H1 (cell line): ENCODE measurements around the gene NANP. TPM values are rescaled to one million over a fixed set of nuclear protein-coding genes. Genes with fewer than 3 reads are reported as not detected.
"Not testable (repeated sequence)": the region's sequence is repeated elsewhere in the genome, so short reads cannot be mapped to it uniquely, and the experiment has no call there.

Source experiments
- CTCF ChIA-PET: fragments of 300-600 bp; sonication (Branson Sonifier 250); formaldehyde crosslinking; loops from one replicate; lab custom pipeline; 2021; ENCODE audit not compliant: partially characterized antibody; lab: Charles Lee
- POLR2A ChIA-PET: fragments of 300-600 bp; sonication (Branson Sonifier 250); formaldehyde crosslinking; loops from one replicate; lab custom pipeline; 2021; ENCODE audit warnings: inconsistent platforms; ENCODE audit not compliant: partially characterized antibody; lab: Charles Lee
- DNase-seq, 2 experiments: peaks; one replicate each; pipeline versions ENCODE4 v3.0.0 to v3.0.0-alpha.2; 2010 to 2022; ENCODE audit warnings: low spot score in 2 of 2, low read depth in 1 of 2, mixed read lengths in 1 of 2
- FAIRE-seq: peaks from 2 replicates; lab custom pipeline; 2011; peaks lifted over from hg19 to GRCh38; lab: Jason Lieb, UNC
- H2AFZ ChIP-seq: 2 replicates; pipeline ENCODE4 v1.8.1; 2012; ENCODE audit warnings: low read length, inconsistent platforms
- H2AK5ac ChIP-seq: 2 replicates; pipeline ENCODE4 v1.6.1; 2013; ENCODE audit warnings: low read depth, low read length
- H2BK120ac ChIP-seq: replicated peaks from 2 replicates; pipeline ENCODE3; 2013; ENCODE audit warnings: low read depth, low read length, inconsistent platforms
- H2BK12ac ChIP-seq: 2 replicates; pipeline ENCODE4 v1.6.1; 2013; ENCODE audit warnings: low read depth, low read length
- H2BK15ac ChIP-seq: 2 replicates; pipeline ENCODE4 v1.6.1; 2013; ENCODE audit warnings: low read length
- H2BK20ac ChIP-seq: 2 replicates; pipeline ENCODE4 v1.6.1; 2013; ENCODE audit warnings: low read length
- H2BK5ac ChIP-seq: 2 replicates; pipeline ENCODE4 v1.6.1; 2013; ENCODE audit warnings: low read depth, low read length
- H3K14ac ChIP-seq: 2 replicates; pipeline ENCODE4 v1.6.1; 2013; ENCODE audit warnings: inconsistent platforms; ENCODE audit not compliant: insufficient read length
- H3K18ac ChIP-seq: 2 replicates; pipeline ENCODE4 v1.6.1; 2013; ENCODE audit warnings: low read length; ENCODE audit errors: extremely low read depth
- H3K23ac ChIP-seq: 2 replicates; pipeline ENCODE4 v1.6.1; 2013; ENCODE audit warnings: inconsistent platforms; ENCODE audit not compliant: insufficient read length
- H3K23me2 ChIP-seq: 2 replicates; pipeline ENCODE4 v1.6.1; 2013; ENCODE audit warnings: low read depth, low read length
- H3K27ac ChIP-seq: 2 replicates; pipeline ENCODE4 v1.6.1; 2011; ENCODE audit warnings: low read depth, low read length, inconsistent platforms
- H3K27me3 ChIP-seq, 4 experiments: replicated peaks in 1 of 4; 1 replicate in 1 of 4; 2 replicates in 3 of 4; pipeline versions ENCODE4 v1.6.1 to v1.8.1; 2011 to 2013; ENCODE audit warnings: low read length in 3 of 4, mild to moderate bottlenecking in 3 of 4, inconsistent platforms in 2 of 4, mixed read lengths in 2 of 4, moderate library complexity in 1 of 4; ENCODE audit not compliant: control insufficient read depth in 3 of 4, insufficient read depth in 3 of 4; ENCODE audit errors: extremely low read depth in 1 of 4
- H3K36me3 ChIP-seq, 4 experiments: 2 replicates each; pipeline versions ENCODE4 v1.6.1 to v1.8.1; 2011 to 2013; ENCODE audit warnings: mild to moderate bottlenecking in 4 of 4, low read length in 3 of 4, moderate library complexity in 2 of 4, control low read depth in 1 of 4, inconsistent platforms in 1 of 4; ENCODE audit not compliant: insufficient read depth in 4 of 4, control insufficient read depth in 2 of 4
- H3K4ac ChIP-seq: replicated peaks from 2 replicates; pipeline ENCODE3; 2013; ENCODE audit warnings: low read length, low read depth, mixed read lengths, inconsistent platforms; ENCODE audit not compliant: insufficient read length
- H3K4me1 ChIP-seq, 4 experiments: replicated peaks in 1 of 4; 1 replicate in 1 of 4; 2 replicates in 3 of 4; pipeline versions ENCODE4 v1.6.1 to v1.8.1; 2011 to 2013; ENCODE audit warnings: low read length in 3 of 4, inconsistent platforms in 2 of 4, mixed read lengths in 1 of 4; ENCODE audit not compliant: insufficient read depth in 4 of 4, control insufficient read depth in 3 of 4
- H3K4me2 ChIP-seq, 2 experiments: 2 replicates each; pipeline versions ENCODE4 v1.6.1 to v1.8.1; 2011 to 2013; ENCODE audit warnings: low read depth in 2 of 2, low read length in 2 of 2, control low read depth in 1 of 2, inconsistent platforms in 1 of 2, mild to moderate bottlenecking in 1 of 2; ENCODE audit not compliant: insufficient read depth in 1 of 2
- H3K4me3 ChIP-seq, 4 experiments: fragments of 200-600, 300-600 bp in 1 of 4; sonication (generic), shearing (Covaris generic), sonication (Bioruptor Twin) in 1 of 4; 2 replicates each; pipeline versions ENCODE4 v1.5.1 to v1.8.1; 2011 to 2016; ENCODE audit warnings: low read length in 4 of 4, low read depth in 3 of 4, control low read depth in 2 of 4, inconsistent platforms in 2 of 4, mild to moderate bottlenecking in 2 of 4, mixed read lengths in 1 of 4, moderate library complexity in 1 of 4; ENCODE audit not compliant: insufficient read depth in 2 of 4; ENCODE audit errors: extremely low read depth in 1 of 4
- H3K56ac ChIP-seq: replicated peaks from 2 replicates; pipeline ENCODE3; 2013; ENCODE audit warnings: low read depth, mild to moderate bottlenecking, mixed read lengths, low read length, inconsistent platforms; ENCODE audit not compliant: insufficient read length
- H3K79me1 ChIP-seq: 2 replicates; pipeline ENCODE4 v1.6.1; 2013; ENCODE audit warnings: low read depth, low read length, control low read depth
- H3K79me2 ChIP-seq, 2 experiments: 2 replicates each; pipeline versions ENCODE4 v1.6.1 to v1.8.1; 2012 to 2013; ENCODE audit warnings: low read length in 2 of 2, mild to moderate bottlenecking in 2 of 2, inconsistent platforms in 1 of 2; ENCODE audit not compliant: insufficient read depth in 2 of 2, control insufficient read depth in 1 of 2
- H3K9ac ChIP-seq, 4 experiments: replicated peaks in 1 of 4; 1 replicate in 1 of 4; 2 replicates in 3 of 4; pipeline versions ENCODE4 v1.6.1 to v1.8.1; 2011 to 2013; ENCODE audit warnings: low read depth in 3 of 4, low read length in 3 of 4, control low read depth in 2 of 4, mild to moderate bottlenecking in 2 of 4, moderate library complexity in 2 of 4, inconsistent platforms in 1 of 4; ENCODE audit errors: extremely low read depth in 1 of 4
- H3K9me3 ChIP-seq, 2 experiments: 2 replicates each; pipeline versions ENCODE4 v1.6.1 to v1.8.1; 2012 to 2013; ENCODE audit warnings: mild to moderate bottlenecking in 2 of 2, moderate library complexity in 2 of 2, control low read depth in 1 of 2, inconsistent platforms in 1 of 2, low read depth in 1 of 2, low read length in 1 of 2, mixed read lengths in 1 of 2; ENCODE audit not compliant: insufficient read depth in 2 of 2
- H4K20me1 ChIP-seq, 2 experiments: replicated peaks in 1 of 2; 2 replicates each; pipeline versions ENCODE3 to v1.8.1; 2011 to 2013; ENCODE audit warnings: inconsistent platforms in 2 of 2, low read length in 2 of 2, mild to moderate bottlenecking in 1 of 2; ENCODE audit not compliant: insufficient read depth in 2 of 2, control insufficient read depth in 1 of 2
- H4K5ac ChIP-seq: 2 replicates; pipeline ENCODE4 v1.6.1; 2013; ENCODE audit warnings: low read length, low read depth, mixed read lengths, inconsistent platforms; ENCODE audit not compliant: insufficient read length
- H4K8ac ChIP-seq: 2 replicates; pipeline ENCODE4 v1.8.0; 2013; ENCODE audit warnings: mild to moderate bottlenecking, moderate library complexity, low read length, inconsistent platforms; ENCODE audit not compliant: insufficient read depth; ENCODE audit errors: extremely low read depth
- H4K91ac ChIP-seq: replicated peaks from 2 replicates; pipeline ENCODE3; 2013; ENCODE audit warnings: low read length, mixed read lengths, inconsistent platforms; ENCODE audit not compliant: insufficient read length
- WGBS, 2 experiments: shearing (Covaris generic) in 1 of 2; methylation state at CpG; one replicate each; pipeline versions ENCODE4 v1.1.6 to v1.1.7; 2013 to 2015; ENCODE audit warnings: low lambda C conversion rate in 2 of 2, mixed read lengths in 2 of 2, inconsistent platforms in 1 of 2, low coverage in 1 of 2, missing lambda C conversion rate in 1 of 2; ENCODE audit not compliant: insufficient replicate concordance in 2 of 2, insufficient coverage in 1 of 2, insufficient read length in 1 of 2; ENCODE audit errors: extremely low coverage in 1 of 2, missing lambda C conversion rate in 1 of 2; 5-methylcytosine and 5-hydroxymethylcytosine counted together
- polyA plus RNA-seq, 7 experiments: library from polyadenylated mRNA; depleted of rRNA in 3 of 7; stranded (reverse) in 5 of 7; unstranded in 2 of 7; fragments of >200 nt in 5 of 7; fragments of 200-250 nt in 2 of 7; gene quantifications; 1 replicate in 5 of 7; 2 replicates in 1 of 7; 4 replicates in 1 of 7; pipeline versions ENCODE4 v1.2.1 to v1.2.3, GENCODE V29; 2011 to 2013; ENCODE audit warnings: missing spikeins in 2 of 7, mixed read lengths in 2 of 7
- total RNA-seq: library from RNA; stranded (reverse); fragmentation: NEBNext Ultra II Directional; extraction: Animal tissue kit (Norgen Biotek cat#: 25700); gene quantifications from 2 replicates; pipeline ENCODE4 v1.2.1, GENCODE V29; 2021

The NANP gene
- total and polyA plus RNA-seq, 2 of the 8 experiments (the other 6 are each of a cell fraction or from before 2014, with no cell fraction given) = 3.8 to 6.2 TPM

GRCh38 chr20:25583607-25584006, 40.2 kb downstream of the NANP start:
- CTCF ChIA-PET, H2AFZ ChIP-seq, H3K23me2 ChIP-seq, H3K4me1 ChIP-seq, H3K18ac ChIP-seq, H2BK120ac ChIP-seq, H3K56ac ChIP-seq, H3K4me3 ChIP-seq, H3K79me1 ChIP-seq, H3K9ac ChIP-seq, H3K27ac ChIP-seq, H2BK20ac ChIP-seq, H2BK5ac ChIP-seq, H3K4ac ChIP-seq, H3K27me3 ChIP-seq, H3K4me2 ChIP-seq, FAIRE-seq, H4K8ac ChIP-seq, H2BK15ac ChIP-seq, H2BK12ac ChIP-seq, H3K9me3 ChIP-seq, H4K91ac ChIP-seq, H3K23ac ChIP-seq, H4K5ac ChIP-seq, H3K36me3 ChIP-seq, DNase-seq, H2AK5ac ChIP-seq, H3K14ac ChIP-seq: not testable (repeated sequence)
- 91% methylated on average over 7 of the region's 7 CpGs; no CpG with 5 or more reads in 1 of the 2 experiments for WGBS, 2 experiments
- Histone ChIP-seq H4K20me1 (peaks cover 3 to 15% of the 10 kb centered on the region in 2 experiments), H3K79me2 (peaks cover 0 to 59% of the 10 kb centered on the region in 2 experiments; a peak in 2 of 4 replicates)
- POLR2A ChIA-PET = interaction anchor here (1.2 to 2.7 kb wide), 6 partner anchors 10 to 336 kb away, joined by 3 to 19 read pairs (median 6); no protein-coding TSS in a partner anchor
